Left colon (tissue), 2 donors: ENCODE measurements around the gene COL13A1. TPM values are rescaled to one million over a fixed set of nuclear protein-coding genes. Genes with fewer than 3 reads are reported as not detected.

Experiments
- ATAC-seq: fragments of 200-7000 bp; cut with Tn5 transposase; one replicate; pipeline ENCODE4 v1.9.1; 2020; ENCODE audit warnings: mild to moderate bottlenecking, moderate library complexity
- DNase-seq, 2 donors: peaks; one replicate each; pipeline ENCODE4 v3.0.0-alpha.2; 2020
- intact Hi-C, 2 donors: fragments of 100-400 bp; cut with DNase I in 1 of 2; cut with micrococcal nuclease in 1 of 2; formaldehyde crosslinking; loops; one replicate each; pipeline versions ENCODE4 v1.11.2 to v1.14.0; 2022; cut with DNase I, micrococcal nuclease
- total RNA-seq, 2 donors: library from RNA; stranded (reverse); fragmentation: NEBNext Ultra II Directional; extraction: Animal tissue kit (Norgen Biotek cat#: 25700); gene quantifications; one replicate each; pipeline ENCODE4 v1.2.1, GENCODE V29; 2021
- donor health status: DM: no; HTN: no; CAD: no.
- donor health status: DM: yes; HTN: yes; CAD: no.

Gene COL13A1
- total RNA-seq, 2 donors from 2014 or later, result 0.70 to 1.4 TPM

DNA sequence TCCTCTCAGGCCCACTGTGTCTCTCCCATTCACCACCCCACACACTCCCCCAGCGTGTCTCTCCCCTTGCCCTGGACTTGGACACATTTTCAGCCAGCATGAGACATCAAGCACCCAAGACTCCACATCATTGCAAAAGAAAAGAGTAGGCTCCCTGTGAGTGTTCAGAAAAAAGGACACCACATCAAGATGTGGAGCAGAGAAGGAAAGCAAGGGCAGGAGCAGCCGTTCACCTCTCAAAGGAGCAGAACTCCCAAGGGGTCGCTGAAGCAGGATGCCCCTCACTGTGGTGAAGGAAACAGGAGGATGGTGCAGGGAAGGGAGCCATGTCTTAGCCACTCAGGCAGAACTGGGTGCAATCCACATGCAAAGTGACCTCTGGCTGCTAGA, 161.0 kb downstream of the COL13A1 start:
- ATAC-seq, result no peak
- intact Hi-C loops, result no loop called here
- DNase-seq, result no peak

DNA sequence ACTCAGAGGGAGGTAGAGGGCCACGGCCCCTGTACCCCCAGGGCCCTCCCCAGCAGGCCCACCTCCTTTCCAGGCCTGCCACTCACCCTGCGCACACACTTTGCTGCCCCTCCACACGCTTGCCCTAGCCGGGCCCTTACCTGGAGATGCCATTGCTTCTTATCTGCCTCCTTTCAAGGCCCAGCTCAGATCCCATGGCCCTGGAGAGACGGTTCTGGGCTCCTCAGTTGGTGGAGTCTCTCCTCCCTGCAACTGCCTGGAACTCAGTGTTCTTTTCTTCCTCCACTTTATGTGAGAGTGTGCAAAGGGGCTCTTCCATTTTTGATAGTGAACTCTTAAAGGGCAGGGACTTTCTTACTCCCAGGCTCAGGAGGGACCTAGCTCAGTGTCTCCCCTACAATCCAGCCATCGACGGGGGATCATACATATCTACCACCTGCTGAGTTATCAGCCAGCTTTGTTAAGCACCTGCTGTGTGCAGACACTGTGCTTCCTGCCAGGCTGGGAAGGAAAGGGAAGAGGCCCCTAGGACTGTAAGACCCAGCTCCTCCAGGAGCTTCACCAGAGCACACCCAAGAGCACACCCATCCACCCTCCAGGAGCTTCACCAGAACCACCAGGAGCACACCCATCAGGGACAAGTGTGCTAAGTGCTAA, 161.6 kb downstream of the COL13A1 start:
- ATAC-seq, result no peak

DNA sequence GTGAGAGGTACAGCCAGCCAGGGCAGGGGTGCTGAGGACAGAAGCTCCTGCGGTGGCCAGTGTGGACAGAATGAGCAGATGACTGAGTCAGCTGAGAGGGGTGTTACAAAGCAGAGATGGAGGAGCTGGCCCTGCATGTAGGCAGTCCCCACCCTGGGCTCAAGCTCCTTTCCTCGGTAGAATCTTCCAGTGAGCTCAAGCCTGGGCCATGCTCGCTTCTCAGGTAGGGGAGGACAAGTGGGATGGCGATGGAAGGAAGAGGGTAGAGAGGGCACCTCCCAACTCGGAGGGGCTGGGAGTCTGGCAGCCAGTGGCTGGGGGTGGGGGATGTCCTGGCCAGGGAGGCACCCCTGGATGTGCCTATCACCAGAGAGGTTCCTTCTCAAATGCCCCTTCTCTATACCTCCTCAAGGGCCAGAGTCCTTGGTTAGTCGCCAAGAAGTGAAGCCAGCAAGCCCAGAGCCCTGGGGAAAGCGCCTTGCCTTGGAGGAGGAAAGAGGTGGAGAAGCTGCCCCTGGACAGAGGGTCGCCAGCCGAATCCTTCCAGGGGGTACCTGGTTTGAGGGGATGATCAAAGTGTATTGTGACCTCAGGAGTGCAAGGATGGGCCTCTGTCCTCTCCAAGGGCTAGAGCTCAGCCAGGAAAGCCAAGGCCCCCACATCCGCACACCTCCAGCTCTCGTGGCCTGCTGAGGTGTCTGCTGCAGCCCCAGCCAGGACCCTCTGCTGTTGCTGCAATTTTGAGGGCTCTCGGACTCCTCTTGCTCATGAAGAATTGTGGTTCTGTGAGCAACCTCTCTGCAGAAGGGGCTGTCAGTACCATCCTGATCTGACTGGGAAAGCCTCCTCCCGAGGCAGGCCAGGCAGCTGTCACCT, 162.4 kb downstream of the COL13A1 start:
- ATAC-seq (no peak), DNase-seq (no peak)
- intact Hi-C loops, result no loop called here

More for the DNA sequence above, 161.6 kb downstream of the COL13A1 start:
- intact Hi-C loops, result no loop called here
- DNase-seq, result no peak

DNA sequence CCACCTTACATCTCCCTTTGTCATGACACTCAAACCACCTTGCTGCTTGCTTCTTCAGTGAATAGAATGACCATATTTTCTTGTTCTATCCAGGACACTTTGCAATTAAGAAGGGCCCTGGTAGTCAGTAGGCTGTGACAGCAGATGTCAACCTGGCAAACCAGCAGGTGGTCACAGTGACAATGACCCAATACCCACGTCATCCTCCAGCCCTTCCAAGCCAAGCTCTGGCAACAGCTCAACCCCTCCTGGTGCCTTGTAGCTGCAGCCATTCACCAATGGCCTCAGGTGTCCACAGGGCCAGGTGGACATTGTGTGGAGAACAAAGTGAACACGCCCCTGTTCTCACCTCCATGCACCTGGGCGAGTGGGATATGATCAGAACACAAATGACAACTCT, 163.4 kb downstream of the COL13A1 start:
- ATAC-seq, result no peak
- DNase-seq, result no peak
- intact Hi-C loops, result no loop called here

DNA sequence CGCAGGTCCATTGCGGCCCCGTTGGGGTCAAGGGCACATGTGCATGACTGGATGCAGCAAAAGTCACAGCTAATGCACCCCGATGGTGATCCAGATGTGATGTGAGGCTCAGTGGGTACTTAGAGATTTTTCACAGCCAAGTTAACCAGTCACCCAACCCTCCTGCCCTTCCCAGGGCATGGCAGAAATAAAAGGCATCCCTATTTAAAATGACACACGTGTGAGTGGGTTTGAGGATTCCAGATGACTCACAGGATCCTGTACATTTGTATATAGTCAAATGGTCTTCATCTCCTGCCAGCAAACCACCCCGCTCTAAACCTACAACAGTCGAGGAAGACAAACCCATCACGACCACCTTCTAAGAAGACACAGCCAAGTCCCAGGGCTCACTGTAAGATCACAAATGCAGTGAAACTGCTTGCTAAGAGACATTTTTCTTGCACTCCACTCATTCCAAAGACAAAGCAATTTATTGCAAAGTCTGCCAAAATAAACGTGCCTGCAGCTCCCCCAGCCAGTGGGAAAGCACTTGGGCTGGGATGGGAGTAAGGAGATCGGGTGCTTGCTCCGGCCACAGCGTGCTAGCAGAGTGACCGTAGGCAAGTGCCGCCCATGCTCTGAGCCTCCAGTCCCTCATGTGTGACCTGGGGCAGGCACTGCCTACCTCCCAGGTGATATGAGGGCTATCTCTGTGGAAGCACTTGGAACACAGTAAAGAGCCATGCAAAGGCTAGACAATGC, 164.4 kb downstream of the COL13A1 start:
- ATAC-seq (no peak), DNase-seq (no peak)
- intact Hi-C loops, result no loop called here

DNA sequence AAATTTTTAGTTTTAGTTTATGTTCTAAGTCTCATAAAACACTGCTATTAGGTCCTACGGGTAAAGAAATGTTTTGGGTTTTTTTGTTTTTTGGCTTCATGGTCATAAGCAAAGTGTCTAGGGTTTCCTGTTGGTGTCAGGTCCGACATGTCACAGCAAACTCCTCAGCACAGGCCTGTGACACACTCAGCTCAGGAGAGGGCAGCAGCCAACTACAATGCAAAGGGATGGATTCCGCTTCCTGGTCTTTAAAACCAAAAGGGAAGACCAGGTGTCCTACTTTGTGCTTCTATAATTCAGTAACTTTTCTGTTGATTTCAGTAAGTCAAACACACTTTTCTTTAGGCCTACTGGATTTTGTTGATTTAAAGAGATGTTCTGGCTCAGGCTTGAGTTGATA, 167.1 kb downstream of the COL13A1 start:
- DNase-seq (no peak), ATAC-seq (peak; percentile 37)
- intact Hi-C loops, result no loop called here

DNA sequence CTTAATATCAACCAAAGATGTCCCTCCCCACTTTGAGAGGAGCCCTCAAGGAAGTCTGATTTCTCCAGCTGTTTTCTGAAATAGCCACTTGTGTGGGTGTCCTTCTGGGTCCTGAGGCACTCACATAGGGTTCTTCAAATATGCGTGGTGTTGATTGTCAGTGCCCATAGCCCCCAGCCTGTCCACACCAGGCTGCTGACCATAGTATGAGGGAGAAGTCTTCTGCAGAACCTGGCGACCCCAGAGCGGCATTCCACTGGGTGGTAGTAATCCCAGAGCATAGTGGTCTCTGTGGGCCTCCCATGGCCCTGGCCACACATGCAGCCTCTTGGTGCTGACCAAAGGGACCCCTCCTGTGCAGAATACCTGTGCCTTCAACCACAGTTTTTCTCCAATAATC, 168.3 kb downstream of the COL13A1 start:
- DNase-seq (no peak), ATAC-seq (no peak)
- intact Hi-C loops, result no loop called here

DNA sequence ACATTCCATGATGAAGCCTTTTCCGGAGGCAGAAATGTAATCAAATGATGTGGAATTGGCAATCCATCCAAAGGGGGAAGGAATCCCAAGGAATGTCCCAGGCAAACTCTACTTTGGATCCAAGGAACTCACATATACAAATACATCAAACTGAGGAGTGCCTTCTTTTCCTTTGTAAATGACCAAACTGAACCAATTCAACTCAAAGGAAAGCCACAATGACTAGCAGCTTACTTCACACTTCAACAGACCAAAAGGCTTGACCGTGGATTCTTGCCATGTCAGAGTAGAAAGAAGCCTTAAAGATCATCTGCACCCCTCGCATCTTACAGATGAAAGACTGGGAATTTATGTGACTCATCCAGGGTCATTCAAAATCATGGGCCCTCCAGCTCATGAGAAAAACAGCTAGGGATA, 171.3 kb downstream of the COL13A1 start:
- intact Hi-C loops, result no loop called here
- ATAC-seq (no peak), DNase-seq (no peak)

DNA sequence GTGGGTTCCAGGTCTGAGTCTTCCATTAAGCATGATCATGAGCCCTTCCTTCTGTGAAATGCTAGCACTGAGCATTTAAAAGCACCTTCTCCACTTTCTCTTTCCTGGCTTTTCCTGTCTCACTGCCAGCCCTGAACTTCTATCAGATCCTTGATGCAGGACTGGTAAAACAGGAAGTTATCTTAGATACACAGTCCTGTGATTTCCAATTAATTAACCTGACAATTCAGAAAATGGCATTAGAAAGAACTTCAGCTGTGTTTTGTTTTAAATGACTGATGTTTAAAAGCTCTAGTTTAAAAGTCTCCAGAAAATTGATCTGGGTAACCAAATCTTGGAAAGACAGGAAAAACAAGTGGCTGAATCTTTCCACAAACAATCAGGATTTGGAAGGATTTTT, 172.0 kb downstream of the COL13A1 start:
- DNase-seq (no peak), ATAC-seq (no peak)
- intact Hi-C loops, result no loop called here

DNA sequence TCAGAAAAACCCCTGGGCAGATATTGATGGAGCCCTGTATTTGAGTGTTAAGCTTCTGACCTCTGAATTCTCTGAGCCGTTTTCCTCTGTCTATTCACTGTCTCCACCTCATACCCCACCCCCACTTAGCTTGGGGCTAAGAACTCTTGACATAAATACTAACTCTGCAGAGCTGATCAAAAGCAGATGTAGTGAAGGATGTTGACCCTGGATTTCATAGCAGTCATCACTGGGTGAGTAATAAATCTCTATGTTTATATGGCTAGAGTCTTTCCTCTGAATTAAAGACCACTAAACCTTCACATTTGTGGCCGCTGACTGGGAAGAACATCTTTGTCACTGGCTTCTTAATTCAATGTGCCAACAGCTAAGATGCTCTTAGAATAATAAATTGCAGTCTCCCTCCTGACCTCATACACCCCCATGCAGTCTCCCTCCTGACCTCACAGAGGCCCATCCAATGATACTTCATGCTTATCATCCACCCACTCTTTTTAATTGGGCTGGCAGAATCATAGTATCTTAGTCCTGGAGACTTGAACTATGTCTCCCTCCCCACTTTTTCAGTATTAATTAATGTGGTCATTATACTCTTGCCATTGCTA, 172.9 kb downstream of the COL13A1 start:
- intact Hi-C loops, result no loop called here
- no peak for ATAC-seq
- DNase-seq, result no peak

DNA sequence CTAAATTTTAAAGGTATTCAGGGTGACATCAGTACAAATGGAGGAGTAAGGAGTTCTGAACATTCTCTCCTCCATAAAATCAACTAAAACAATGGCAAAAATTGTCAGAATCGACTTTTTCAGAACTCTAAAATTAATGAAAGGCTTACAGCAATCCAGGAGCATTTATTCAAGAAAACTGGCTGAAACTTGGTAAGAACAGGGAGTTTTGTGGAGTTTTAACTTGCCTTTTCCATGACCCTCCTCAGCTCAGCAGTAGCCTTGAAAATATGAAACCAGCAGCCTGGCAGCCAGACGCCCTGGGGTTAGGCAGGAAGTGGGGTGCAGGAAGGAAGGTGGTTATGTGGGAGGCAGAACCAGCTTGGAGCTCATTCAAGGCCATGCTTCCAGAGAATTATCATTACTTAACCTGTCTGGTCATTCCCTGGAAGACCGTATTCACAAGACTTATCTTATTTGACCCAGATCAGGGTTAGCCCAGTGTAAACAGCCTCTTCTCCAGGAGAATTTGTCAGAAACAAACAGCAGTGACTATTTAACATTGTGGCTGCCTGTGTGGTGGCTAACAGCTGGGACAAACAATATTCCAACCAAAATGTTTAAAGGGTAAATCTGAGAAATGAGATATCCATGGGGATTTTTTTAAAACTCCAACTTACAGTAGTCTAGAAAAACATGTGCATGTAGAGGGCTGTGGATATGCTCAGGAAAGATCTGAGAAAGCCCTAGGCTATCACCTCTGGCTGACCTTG, 175.3 kb downstream of the COL13A1 start:
- DNase-seq (no peak), ATAC-seq (no peak)
- intact Hi-C loops, result no loop called here

DNA sequence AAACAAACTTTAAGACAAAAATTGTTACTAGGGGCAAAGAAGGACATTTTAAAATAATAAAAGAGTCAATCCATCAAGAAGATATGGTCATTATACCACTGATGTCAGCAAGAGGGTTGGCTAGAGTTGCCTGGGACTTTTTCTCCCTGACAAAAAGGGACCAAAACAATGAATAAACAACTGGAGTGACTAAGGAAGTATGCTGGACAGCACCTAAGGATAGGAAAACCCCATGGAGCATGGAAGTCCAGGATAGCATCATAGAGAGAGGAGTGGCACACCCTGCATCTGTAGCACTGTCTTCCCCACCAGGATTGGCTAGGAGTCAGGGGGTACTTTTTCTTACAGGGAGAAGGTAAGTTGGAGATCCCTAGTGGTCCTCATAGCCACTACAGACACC, 177.5 kb downstream of the COL13A1 start:
- no peak for DNase-seq
- intact Hi-C loops, result no loop called here
- no peak for ATAC-seq

DNA sequence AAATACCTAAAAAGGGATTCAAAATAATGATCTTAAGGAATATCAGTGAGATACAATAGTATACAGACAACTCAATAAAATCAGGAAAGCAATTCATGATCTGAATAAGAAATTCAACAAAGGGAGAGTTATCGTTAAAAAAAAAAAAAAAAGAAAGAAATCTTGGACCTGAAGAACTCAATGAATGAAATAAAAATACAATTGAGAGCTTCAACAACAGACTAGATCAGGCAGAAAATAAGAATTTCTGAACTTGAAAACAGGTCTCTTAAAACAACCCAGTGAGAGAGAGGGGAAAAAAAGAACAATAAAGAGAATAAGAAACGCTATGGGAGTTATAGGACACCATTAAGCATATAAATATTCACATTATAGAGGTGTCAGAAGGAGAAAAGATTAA, 179.0 kb downstream of the COL13A1 start:
- DNase-seq (no peak), ATAC-seq (no peak)
- intact Hi-C loops, result no loop called here

DNA sequence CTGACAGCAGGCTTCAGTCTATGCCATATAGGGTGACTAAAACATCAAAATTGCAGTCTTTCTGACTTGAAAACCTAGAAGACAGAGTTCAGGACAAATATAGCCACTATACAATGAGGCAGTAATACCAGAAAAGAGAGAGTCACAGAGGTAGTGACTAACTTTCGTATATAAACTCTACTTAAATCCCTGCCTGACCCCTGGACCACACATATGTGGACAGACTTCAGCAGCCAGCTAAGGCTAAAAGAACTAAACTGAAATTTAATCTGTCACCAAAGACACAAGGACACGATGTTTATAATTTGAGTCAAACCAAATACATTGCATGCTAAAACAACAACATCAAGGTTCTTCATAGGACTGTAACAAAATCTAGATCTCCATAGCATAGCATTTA, 186.4 kb downstream of the COL13A1 start:
- DNase-seq (no peak), ATAC-seq (no peak)
- intact Hi-C loops, result no loop called here

DNA sequence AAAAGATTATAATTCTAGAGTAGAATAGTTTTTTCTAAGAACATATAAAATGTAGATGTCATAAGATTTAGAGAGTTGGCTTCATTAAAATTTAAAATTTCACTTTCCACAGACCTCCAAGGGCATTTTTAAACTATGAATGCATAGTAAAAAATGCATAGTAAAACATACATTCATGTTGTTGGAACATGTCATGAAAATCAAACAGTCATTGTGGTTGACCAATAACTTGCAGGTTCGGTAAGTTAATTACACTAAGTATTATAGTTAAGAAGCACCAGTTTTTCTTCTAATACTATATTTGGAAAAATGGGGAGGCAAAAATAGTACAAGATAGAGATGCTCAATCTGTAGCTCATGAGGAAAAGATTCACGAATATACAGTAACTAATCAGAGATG, 189.4 kb downstream of the COL13A1 start:
- intact Hi-C loops, result no loop called here
- ATAC-seq (no peak), DNase-seq (no peak)

DNA sequence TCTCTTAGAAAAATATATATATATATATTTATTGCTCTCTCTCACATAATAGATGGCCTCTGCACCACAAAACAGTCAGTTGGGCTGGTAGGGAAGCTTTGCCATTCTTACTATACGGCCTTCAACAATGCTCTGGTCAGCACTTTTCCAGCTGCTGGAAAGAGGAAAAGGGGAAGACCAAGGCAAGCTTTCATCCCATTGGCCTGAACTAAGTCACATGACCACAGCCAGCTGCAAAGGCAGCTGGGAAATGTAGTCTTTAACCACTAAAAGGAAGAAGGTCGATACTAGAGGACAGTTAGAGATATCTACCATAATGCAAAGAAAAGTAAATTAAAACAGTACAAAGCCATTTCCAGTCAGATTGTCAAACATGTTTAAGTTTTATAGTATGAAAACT, 192.6 kb downstream of the COL13A1 start:
- ATAC-seq (peak; percentile 56), DNase-seq (peak; percentile 5 to 26)
- intact Hi-C loops, result no loop called here

DNA sequence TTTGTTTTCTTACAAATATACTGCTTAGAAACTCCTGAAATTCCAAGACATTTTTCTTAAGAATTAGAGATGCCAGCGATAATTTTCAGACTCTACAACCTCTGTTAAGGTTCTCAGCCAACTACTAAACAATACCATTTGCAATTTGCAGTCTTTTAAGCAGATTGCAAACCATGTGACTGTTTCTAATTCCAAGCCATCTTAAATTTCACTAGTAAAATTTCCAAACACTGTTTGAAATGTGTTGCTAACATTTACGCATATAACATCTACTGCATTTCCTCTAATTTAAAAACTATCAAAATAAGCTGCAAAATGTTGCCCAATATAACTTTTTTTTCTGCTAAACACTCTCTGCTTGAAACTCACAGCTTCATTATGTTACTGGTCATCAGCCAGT, 194.9 kb downstream of the COL13A1 start:
- intact Hi-C loops, result no loop called here
- no peak for ATAC-seq
- no peak for DNase-seq

DNA sequence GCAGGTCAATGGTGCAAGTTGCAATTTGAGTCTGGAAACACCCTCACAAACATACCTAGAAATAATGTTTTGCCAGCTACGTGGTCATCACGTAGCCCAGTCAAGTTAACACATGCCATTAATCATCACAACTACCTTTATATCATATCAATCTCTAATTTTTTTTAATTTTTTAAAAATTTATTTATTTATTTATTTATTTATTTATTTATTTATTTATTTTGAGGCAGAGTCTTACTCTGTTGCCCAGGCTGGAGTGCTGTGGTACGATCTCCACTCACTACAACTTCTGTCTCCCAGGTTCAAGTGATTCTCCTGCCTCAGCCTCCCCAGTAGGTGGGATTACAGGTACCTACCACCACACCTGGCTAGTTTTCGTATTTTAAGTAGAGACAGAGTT, 198.6 kb downstream of the COL13A1 start:
- DNase-seq (no peak), ATAC-seq (no peak)
- intact Hi-C loops, result no loop called here
